HG02840 (cell line): ENCODE measurements around the gene CCNA1.

Source experiments
- ATAC-seq: cut with Tn5 transposase; IDR thresholded peaks from one replicate; pipeline ENCODE4 v1.9.1; 2021; ENCODE audit warnings: mild to moderate bottlenecking, moderate library complexity, moderate number of reproducible peaks; ENCODE audit not compliant: unreplicated experiment, low FRiP score

The CCNA1 gene

DNA sequence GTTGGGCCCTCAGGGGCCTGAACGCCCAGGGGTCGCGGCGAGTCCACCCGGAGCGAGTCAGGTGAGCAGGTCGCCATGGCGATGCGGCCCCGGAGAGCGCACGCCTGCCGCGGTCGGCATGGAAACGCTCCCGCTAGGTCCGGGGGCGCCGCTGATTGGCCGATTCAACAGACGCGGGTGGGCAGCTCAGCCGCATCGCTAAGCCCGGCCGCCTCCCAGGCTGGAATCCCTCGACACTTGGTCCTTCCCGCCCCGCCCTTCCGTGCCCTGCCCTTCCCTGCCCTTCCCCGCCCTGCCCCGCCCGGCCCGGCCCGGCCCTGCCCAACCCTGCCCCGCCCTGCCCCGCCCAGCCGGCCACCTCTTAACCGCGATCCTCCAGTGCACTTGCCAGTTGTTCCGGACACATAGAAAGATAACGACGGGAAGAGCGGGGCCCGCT is at the start of gene CCNA1:
Gene CCNA1 (plus strand): TSS at position 390 of the 439 bp plus-strand sequence. CDS start 562 bp downstream, outside the sequence.
- ATAC-seq, result no peak

DNA sequence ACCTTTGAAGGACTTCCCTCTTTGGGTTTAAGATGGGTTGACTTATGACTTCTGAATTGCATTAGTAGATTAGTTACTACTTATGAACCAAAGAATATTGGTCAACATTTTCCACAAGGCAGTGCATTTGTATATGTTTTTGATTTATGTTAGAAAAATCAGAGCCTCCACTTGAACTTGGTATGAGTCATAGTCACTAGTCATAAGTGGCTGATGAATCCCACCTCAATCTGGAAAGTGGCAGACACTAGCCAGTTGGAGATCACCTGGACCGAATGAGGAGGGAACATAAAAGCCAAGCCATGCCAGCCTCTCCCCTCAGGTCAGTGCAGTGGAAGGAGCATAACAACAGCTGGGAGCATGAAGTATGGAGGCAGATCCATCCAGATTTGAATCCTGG is 46.8 kb upstream of the CCNA1 start:
- ATAC-seq, result no peak

DNA sequence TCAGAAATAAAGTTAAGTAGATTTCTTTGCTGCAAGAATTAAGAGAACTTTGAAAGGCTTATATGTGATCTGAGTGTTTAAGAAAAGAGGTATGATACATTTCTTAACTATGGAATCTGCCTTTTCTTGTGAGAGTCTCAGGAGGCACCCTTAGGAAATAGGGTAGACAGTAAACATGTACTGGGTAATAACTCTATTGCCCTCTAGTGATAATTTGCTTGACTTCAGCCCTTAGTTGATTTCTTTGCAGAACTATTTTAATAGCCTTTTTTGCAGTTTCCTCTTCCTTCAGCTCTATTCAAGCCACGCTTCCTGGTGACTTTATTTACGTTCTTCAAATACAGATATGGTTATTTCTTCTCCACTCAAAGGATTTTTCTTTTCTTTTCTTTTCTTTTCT is 37.0 kb upstream of the CCNA1 start:
- no peak for ATAC-seq

DNA sequence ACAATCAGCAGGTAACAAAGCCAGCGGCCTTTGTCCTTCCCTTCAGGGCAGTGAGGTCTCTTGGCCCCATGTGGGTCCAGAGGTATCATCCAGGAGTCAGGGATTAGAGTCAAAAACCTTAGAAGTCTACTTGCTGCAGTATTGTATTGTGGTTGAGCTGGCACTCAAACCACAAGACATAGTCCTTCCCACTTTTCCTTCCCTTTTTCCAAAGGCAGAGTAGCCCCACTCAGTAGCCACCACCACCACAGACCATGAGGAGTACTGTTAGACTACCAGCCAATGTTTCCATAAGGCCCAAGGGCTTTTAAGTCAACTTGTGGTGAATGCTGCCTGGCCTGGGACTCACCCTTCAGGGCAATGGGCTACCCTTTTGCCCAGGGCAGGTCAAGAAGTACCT is 27.1 kb upstream of the CCNA1 start:
- no peak for ATAC-seq

DNA sequence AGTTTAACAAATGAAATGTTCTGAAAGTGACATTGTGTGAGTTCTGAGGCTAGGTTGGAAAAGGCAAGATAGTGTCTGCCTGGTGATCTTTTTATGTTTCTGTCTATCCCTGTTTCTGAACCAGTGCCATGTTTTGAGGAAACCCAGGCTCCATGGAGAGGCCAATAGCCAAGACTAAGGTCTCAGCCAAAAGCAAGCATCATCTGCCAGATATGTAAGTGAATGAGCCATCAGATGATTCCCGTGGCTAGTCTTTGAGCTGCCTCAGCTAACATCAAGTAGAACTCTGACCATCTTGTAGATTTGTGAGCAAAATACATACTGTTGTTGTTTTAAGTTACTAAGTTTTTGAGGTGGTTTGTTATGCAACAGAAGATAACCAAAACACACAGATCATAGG is 19.6 kb upstream of the CCNA1 start:
- ATAC-seq, result no peak

DNA sequence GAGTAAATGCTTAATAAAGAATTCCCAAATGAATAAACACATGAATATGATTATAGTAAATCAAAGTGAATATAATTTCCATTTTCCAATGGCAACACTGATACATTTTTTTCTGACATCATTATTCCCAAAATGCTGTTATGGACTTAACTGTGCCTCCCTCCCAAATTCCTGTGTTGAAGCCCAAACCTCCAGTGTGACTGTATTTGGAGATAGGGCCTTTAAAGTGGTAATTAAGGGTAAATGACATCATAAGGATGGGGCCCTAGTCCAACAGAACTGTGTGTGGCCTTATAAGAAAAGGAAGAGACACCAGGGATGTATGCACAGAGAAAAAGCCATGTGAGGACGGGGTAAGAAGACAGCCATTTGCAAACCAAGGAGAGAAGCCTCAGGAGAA is 19.1 kb upstream of the CCNA1 start:
- no peak for ATAC-seq

DNA sequence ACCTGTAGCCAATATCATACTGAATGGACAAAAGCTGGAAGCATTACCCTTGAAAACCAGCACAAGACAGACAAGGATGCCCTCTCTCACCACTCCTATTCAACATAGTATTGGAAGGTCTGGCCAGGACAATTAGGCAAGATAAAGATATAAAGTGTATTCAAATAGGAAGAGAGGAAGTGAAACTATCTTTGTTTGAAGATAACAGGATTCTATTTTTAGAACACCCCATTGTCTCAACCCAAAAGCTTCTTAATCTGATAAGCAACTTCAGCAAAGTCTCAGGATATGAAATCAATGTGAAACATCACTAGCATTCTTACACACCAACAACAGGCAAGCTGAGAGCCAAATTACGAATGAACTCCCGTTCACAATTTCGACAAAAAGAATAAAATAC is 17.8 kb upstream of the CCNA1 start:
- no peak for ATAC-seq

DNA sequence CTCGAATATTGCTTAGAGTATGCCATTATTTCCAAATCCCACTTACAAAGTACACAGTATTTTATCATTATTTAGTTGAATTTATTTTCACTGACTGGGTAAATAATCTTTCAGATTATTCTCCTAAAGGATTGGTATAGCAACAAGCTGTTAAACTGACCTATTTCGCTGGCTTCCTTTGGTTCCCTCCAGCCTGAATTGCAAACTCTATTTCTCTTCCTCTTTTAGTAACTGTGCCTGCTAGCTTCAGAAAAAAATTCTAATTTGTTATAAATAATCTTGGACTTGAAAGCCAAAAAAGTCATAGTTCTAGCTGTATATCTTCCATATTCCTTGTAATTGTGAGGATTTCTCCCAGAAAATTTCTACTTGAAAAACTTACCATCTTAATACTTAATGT is 15.0 kb upstream of the CCNA1 start:
- no peak for ATAC-seq

DNA sequence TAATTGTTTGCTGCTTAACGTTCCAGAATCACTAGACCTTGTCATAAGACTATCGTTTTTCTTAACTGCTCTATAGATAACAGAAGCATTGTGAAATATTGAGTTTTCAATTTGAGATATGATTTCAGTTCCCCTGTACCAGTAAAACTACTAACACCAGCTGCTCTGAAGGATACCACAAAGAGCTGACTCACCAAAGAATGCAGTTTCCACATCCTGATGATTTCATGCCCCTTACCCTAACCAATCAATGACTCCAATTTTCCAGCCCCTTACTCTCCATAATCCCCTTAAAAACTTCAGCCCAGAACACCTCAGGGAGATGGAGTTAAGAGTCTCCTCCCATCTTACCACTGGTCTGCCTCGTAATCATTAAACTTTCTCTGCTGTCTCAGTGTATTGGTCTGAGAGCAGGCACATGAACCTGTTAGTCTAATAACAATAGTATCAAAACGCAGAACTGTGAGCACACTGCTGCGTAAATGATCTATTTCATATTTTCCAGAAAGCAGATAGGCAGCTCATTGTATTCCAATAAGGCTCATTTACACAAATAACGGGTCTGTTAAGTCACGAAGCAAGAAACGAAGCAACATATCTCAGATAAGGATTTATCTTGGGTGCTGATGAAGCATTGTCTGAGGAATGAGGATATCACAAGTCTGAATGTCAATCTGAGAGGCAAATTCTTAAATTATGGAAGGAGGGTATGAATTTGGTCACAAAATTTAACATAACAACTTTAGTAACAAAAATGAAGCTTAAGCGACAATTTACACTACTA is 14.1 kb upstream of the CCNA1 start:
- peak; percentile 78 for ATAC-seq

DNA sequence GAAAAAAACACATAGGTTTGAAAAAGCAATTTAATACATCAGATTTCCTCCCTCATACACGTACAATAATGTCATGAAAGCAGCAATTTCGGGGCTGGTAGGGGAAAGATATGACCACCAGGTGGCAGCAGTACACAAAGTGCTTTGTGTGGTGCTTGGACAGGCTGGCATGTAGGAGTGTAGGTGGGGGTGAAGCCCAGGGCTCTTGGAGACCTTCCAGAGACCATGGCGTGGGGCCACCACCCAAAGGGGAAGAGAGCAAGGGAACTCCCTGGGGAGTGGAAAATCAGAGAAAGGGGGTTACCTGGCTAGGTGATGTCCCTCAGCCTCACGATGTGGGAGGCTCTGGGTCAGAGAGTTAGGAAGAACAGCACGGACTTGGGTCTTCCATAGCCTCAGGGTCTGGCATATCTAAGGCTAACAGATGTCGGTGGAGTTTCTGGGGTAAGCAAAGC is 11.8 kb upstream of the CCNA1 start:
- ATAC-seq, result peak; percentile 57

DNA sequence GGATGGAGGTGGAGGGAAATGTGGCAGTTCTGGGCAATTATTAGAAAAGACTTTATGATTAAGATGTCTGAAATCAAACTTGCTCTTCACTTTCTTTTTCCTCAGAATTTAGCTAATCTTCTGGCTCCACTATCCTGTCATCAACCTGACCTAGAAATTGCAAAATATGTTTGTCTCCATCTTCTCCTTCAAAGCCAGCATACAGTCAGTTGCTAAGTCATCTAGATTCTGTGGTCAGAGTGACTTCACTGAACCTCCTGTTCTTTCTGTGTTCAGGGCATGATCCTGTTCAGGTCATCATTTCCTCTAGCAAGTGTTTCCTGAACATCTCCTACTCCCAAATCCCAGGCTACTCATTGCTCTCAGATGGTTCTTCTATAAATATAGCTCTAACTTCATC is 10.8 kb upstream of the CCNA1 start:
- ATAC-seq, result no peak

DNA sequence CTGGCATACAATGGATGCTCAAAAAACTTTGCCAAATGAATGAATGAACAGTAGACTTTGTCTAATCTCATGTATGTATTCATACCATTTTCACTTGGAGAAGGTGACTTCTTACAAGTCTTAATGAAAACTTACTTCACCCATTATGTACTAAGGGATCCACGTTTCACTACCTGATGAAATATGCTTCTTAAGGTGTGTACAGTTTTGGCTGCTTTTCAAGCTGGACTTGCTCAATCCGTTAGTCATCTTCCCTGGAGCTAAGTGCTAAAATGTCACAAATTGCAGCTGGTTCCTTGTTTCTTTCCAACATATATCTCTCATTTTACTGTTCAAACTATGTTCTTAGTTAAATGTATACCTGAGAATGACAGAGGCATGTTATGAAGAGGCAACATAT is 4.2 kb upstream of the CCNA1 start:
- no peak for ATAC-seq

DNA sequence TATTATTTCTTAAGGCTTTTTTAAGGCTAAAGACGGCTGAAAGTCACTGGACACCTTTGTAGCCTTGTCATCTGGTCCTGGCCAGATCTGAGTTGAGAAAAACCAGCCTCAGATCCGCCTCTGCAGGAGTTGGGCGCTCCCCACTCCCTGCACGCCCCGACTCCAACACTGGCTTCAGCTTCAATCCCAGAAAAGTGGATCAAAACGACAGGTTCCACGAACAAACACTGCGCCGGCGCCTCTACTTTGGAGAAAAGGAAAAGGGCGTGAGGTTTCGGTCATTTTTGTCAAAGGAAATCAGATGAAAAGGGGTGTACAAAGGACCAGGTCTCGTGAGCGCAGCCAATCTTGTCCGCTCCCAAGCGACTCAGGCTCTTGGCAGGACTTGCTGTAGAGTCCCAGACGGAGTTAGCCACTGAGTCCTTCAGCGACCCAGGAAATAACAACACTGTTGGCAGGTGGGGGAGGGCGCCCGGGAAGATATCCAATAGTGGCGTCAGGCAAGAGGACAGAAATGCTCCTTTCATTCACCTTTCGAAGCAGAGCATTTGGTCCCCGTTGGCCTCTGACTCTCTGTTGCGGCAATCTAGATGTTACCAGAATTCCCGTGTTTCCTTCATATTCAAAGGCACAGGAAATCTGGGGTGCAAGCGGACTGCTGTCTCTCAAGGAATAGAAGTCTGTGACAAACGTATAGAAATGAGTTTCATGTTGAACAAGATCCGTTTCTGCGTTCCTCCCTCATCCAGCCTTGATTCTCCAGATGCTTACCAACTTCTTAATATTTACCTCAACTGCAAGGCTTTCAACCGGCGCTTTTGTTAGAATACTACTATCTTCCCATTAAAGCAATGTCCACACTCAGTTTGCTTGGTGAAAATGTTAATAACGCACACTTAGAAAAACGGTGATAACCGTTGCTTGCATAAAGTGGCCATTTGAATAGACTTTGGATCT is 1.8 kb upstream of the CCNA1 start:
- ATAC-seq, result no peak

DNA sequence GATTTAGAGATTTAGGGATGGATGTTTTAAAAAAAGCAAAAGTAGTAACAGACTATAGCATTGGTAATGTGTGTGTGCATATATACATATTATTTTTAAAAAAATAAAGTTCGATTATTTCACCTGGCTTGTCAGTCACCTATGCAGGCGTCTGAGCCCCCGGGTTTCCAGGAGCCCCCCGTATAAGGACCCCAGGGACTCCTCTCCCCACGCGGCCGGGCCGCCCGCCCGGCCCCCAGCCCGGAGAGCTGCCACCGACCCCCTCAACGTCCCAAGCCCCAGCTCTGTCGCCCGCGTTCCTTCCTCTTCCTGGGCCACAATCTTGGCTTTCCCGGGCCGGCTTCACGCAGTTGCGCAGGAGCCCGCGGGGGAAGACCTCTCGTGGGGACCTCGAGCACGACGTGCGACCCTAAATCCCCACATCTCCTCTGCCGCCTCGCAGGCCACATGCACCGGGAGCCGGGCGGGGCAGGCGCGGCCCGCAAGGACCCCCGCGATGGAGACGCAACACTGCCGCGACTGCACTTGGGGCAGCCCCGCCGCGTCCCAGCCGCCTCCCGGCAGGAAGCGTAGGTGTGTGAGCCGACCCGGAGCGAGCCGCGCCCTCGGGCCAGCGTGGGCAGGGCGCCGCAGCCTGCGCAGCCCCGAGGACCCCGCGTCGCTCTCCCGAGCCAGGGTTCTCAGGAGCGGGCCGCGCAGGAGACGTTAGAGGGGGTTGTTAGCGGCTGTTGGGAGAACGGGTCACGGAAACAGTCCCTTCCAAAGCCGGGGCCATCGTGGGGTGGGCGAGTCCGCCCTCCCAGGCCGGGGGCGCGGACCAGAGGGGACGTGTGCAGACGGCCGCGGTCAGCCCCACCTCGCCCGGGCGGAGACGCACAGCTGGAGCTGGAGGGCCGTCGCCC is 840 bp upstream of the CCNA1 start:
- ATAC-seq, result no peak

DNA sequence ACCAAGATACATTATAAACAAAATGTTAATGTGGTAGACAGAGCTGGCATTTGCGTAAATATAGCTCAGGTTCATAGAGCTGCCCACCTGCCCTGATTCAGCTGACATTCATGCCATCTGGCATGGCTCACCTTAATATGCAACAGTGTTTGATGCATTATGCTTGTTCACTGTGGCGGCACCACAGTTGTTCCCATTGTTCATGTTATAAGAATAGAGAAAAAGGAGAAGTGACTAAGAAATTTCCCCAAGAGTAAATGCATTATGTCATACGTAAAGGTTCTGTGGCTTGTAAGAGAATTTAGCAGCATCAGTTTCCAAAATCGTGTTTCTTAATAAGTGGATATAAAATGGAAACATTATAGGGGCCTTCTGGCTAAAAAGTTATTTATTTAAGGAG is 4.5 kb downstream of the CCNA1 start:
- no peak for ATAC-seq

DNA sequence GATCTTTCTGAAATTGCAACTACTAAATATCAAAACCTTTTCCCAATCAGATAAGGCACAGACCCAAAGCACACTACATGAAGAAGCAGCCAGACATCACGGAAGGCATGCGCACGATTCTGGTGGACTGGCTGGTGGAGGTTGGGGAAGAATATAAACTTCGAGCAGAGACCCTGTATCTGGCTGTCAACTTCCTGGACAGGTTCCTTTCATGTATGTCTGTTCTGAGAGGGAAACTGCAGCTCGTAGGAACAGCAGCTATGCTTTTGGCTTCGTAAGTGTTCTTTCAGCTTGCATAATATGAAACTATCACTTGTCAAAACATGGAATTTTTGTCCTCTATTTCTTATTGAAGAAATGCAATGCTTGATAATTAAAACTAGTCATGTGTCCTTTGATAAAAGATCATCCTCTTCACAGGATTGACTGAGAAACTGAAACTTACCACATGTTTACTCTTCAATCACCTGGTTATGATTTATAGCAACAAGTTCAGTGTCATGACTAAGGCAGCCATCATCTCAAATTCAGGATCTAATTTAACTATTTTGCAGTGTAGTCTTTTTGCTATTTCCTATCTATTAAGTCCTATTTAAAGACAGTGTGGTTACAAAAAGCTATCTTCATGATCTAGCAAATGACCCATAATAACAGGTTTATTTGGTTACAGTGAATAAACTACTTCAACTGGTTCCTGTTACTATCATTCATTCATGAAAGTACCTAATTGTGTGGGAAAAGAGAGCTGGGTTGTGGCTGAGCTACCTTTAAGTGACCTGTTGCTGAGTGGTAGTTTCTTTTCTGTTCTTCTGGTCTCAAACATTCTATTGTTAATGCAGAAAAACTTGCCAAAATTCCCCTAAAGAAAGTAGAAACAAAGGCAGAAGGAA is 6.5 kb downstream of the CCNA1 start:
- ATAC-seq, result no peak

DNA sequence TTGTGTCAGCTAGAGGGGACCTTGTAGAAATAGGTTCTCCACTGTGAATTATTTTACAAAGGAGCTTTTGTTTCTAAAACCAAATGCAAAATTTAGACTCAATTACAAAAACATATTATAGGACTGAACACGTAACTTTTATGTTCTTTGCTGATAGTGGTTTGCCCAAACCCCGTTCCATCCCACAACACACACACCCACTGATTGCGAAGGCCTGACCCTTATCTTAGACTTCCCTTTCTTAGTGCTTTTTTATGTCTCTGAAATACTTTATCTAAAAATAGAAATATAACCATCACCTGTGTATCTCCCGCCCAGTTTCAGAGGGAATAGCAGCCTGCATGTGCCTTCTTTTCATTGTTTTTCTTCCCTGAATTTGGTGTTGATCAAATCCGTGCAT is 13.0 kb downstream of the CCNA1 start:
- ATAC-seq, result no peak

DNA sequence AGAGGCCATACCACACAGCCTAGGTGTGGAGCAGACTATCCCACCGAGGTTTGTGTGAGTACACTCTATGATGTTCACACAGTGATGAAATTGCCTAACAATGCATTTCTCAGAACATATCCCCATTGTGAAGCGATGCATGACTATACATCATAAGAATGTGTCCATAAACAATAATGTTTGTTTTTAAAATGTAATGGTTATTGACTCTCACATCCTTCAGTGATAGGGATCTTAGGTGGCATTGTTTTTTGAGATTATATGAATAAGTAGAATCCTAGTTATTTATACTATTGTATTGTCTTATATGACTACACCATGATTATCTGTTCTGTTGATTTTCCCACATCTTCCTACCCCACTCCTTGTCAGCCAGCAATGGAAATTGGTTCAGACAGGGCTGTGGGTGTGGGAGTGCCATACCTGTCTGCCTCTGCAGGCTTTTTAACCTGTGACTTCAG is 13.6 kb downstream of the CCNA1 start:
- ATAC-seq, result no peak

DNA sequence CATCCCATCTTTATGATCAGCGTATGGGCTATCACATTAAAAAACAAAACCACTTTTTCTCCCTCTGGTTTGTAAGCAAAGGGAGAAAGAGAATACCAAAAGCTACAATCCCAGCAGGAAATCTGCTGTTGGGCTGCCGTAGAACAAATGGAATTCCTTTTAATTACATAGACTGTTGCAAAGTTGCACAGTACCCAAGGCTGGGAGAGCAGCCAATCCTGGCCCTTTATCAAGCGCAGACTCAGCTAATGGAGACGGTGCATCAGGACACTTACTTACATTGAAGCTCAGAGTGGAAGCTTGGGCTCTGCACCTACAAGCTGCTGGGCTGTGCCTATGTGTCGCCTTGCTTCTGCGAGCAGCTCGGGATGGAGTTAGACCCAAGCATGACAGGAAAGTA is 15.2 kb downstream of the CCNA1 start:
- ATAC-seq, result no peak
